BLaER1 (cell line): ENCODE data around the gene IFT57.

Source experiments
- H3K27ac ChIP-seq: shearing (Covaris generic); formaldehyde crosslinking; 2 replicates; pipeline ENCODE4 v1.8.1; 2022
- H3K27me3 ChIP-seq: shearing (Covaris generic); formaldehyde crosslinking; 2 replicates; pipeline ENCODE4 v1.8.1; 2022
- H3K36me3 ChIP-seq: shearing (Covaris generic); formaldehyde crosslinking; 2 replicates; pipeline ENCODE4 v1.8.1; 2022
- H3K4me1 ChIP-seq: shearing (Covaris generic); formaldehyde crosslinking; 2 replicates; pipeline ENCODE4 v1.8.1; 2022
- H3K4me2 ChIP-seq: shearing (Covaris generic); formaldehyde crosslinking; 2 replicates; pipeline ENCODE4 v1.8.1; 2022
- H3K4me3 ChIP-seq: shearing (Covaris generic); formaldehyde crosslinking; 2 replicates; pipeline ENCODE4 v1.8.1; 2022
- H3K9ac ChIP-seq: shearing (Covaris generic); formaldehyde crosslinking; 2 replicates; pipeline ENCODE4 v1.8.1; 2022
- H3K9me3 ChIP-seq: shearing (Covaris generic); formaldehyde crosslinking; 2 replicates; pipeline ENCODE4 v1.8.1; 2022
- H4K20me1 ChIP-seq: shearing (Covaris generic); formaldehyde crosslinking; 2 replicates; pipeline ENCODE4 v1.8.1; 2022
- Cebpa-rat ChIP-seq: shearing (Covaris generic); IDR thresholded peaks from 2 replicates; pipeline ENCODE4 v1.8.1; 2022

The IFT57 gene

DNA sequence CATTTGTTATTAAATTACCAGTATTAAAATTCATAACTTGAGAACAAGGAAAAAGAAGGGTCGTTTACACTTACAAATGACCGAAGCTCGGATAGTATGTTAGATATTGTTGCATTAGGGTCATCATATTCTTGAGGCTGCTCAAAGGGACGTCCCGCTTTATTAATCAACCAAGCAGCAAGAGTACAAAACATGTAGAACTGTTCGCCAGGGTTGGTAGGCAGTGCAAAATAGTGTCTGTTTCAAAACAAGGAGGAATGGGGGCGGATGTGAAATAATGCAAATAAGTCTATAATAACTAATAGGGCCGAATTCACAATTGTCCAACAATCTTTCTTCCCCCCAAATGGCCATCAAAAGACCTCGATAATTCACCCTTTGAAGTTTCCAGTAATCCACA lies 2.9 kb downstream of the IFT57 start:
- Histone ChIP-seq H3K9ac (no peak overlapping the region), H3K4me1 (peaks cover 36% of the 10 kb centered on the region), H3K36me3 (no peaks in the 10 kb centered on the region), H3K4me2 (no peak overlapping the region), H3K27me3 (no peaks in the 10 kb centered on the region), H4K20me1 (no peaks in the 10 kb centered on the region), H3K27ac (no peak overlapping the region), H3K4me3 (no peak overlapping the region), H3K9me3 (no peaks in the 10 kb centered on the region)
- no peak for TF ChIP-seq Cebpa-rat

DNA sequence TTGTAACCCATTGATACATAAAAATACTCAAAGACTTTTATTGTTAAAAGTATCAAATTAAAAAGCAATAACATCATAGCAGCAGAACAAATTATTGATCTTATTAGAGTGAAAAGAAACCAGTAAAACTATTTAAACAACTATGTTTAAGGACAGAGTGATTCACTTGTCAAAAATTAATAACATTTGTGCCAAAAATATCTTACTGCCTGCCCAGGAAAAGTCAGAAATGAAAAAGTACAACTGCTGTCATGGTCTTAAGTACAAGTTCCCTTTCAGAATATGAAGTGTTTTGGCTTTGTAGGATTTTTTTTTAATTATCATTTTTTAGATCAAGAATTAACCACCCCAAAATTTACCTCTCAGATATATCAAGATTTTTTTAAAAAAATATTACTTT lies 3.4 kb downstream of the IFT57 start:
- peaks cover 31% of the 10 kb centered on the region for H3K4me1 ChIP-seq
- TF ChIP-seq Cebpa-rat, result no peak
- H3K27me3 ChIP-seq, result no peaks in the 10 kb centered on the region
- H3K36me3 ChIP-seq, result no peaks in the 10 kb centered on the region
- H3K9ac ChIP-seq, result no peak overlapping the region
- no peak overlapping the region for H3K27ac ChIP-seq
- H3K4me3 ChIP-seq, result no peak overlapping the region
- no peaks in the 10 kb centered on the region for H3K9me3 ChIP-seq
- no peaks in the 10 kb centered on the region for H4K20me1 ChIP-seq
- H3K4me2 ChIP-seq, result no peak overlapping the region

DNA sequence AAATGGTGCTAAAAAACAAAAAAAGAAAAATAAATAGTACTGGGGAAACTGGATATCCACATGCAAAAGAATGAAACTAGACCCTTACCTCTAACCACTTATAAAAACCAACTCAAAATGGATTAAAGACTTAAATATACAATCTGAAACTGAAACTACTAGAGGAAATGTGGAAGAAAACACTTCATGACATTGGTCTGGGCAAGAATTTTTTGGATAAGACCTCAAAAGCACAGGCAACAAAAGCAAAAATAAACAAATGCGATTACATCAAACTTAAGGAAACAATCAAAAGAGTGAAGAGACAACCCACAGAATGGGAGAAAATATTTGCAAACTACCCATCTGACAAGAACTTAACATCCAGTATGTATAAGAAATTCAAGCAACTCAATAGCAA lies 6.4 kb downstream of the IFT57 start:
- Histone ChIP-seq H3K4me3 (no peak overlapping the region), H3K27ac (no peak overlapping the region), H3K9me3 (no peaks in the 10 kb centered on the region), H3K9ac (no peak overlapping the region), H3K27me3 (no peaks in the 10 kb centered on the region), H3K36me3 (0 out of 2 replicates have a peak, but pooled peaks cover 6% of the 10 kb centered on the region), H4K20me1 (no peaks in the 10 kb centered on the region), H3K4me2 (no peak overlapping the region), H3K4me1 (peaks cover 11% of the 10 kb centered on the region)
- no peak for TF ChIP-seq Cebpa-rat

DNA sequence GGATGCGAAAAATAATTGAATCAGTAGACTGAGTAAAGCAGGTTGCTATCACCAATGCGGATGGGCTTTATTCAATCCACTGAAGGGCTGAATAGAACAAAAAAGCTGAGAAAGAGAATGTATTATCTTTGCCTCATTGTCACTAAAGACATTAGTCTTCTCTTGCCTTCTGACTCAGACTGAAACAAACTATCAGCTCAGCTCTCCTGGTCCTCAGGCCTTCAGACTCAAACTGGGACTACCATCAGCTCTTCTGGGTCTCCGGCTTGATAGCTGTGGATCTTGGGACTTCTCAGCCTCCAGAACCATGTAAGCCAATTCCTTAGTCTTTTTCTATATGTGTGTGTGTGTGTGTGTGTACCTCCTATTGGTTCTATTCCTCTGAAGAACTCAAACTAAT lies 12.6 kb downstream of the IFT57 start:
- no peaks in the 10 kb centered on the region for H3K27me3 ChIP-seq
- H3K4me3 ChIP-seq, result no peak overlapping the region
- no peaks in the 10 kb centered on the region for H3K9me3 ChIP-seq
- no peak overlapping the region for H3K9ac ChIP-seq
- H4K20me1 ChIP-seq, result no peaks in the 10 kb centered on the region
- no peak overlapping the region for H3K27ac ChIP-seq
- TF ChIP-seq Cebpa-rat, result no peak
- H3K4me2 ChIP-seq, result no peak overlapping the region
- 0 out of 2 replicates have a peak, but pooled peaks cover 9% of the 10 kb centered on the region for H3K36me3 ChIP-seq
- H3K4me1 ChIP-seq, result no peaks in the 10 kb centered on the region

DNA sequence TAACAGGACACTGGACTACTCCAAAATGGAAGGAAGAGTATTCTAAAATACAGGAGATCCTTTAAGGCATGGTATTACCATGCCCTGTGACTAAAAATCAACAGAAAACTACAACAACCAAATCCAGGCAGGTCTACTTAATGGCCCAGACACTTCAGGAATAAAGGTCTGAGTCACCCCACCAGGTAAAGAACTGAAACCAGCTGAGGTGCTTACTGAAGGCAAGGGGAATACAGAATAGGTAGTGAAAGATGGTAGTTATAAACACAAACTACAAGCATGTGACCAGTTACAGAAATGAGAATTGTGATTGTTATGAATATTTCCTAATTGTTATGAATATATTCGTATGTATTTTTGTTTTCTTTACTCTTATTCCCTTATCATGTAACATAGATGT lies 13.4 kb downstream of the IFT57 start:
- no peak overlapping the region for H3K4me2 ChIP-seq
- H4K20me1 ChIP-seq, result no peaks in the 10 kb centered on the region
- no peak overlapping the region for H3K27ac ChIP-seq
- H3K9me3 ChIP-seq, result no peaks in the 10 kb centered on the region
- H3K9ac ChIP-seq, result no peak overlapping the region
- no peaks in the 10 kb centered on the region for H3K4me1 ChIP-seq
- H3K27me3 ChIP-seq, result no peaks in the 10 kb centered on the region
- H3K36me3 ChIP-seq, result 0 out of 2 replicates have a peak, but pooled peaks cover 9% of the 10 kb centered on the region
- no peak overlapping the region for H3K4me3 ChIP-seq
- no peak for TF ChIP-seq Cebpa-rat

DNA sequence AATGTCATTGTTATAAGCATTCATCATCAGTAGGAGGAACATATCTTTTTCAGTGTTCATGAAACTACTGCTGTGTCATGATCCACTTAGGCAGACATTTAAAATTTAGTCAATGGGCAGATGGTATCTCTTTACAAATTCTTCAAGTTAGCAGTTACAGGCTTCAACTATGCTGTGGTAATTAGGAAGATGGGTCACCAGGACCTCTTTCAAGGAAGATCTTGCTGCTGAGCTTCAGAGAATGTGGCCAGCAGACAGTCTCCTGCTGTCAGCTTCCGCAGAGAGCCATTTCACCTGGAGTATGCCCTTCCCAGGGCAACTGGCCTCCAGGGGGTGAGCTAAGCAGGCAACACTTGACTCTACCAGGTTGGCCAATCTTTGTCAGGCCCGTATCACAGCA lies 19.4 kb downstream of the IFT57 start:
- Histone ChIP-seq H3K27me3 (no peaks in the 10 kb centered on the region), H3K36me3 (no peaks in the 10 kb centered on the region), H3K9me3 (no peaks in the 10 kb centered on the region), H3K4me3 (no peak overlapping the region), H3K4me1 (no peaks in the 10 kb centered on the region), H3K9ac (no peak overlapping the region), H4K20me1 (no peaks in the 10 kb centered on the region), H3K4me2 (no peak overlapping the region), H3K27ac (no peak overlapping the region)
- no peak for TF ChIP-seq Cebpa-rat

DNA sequence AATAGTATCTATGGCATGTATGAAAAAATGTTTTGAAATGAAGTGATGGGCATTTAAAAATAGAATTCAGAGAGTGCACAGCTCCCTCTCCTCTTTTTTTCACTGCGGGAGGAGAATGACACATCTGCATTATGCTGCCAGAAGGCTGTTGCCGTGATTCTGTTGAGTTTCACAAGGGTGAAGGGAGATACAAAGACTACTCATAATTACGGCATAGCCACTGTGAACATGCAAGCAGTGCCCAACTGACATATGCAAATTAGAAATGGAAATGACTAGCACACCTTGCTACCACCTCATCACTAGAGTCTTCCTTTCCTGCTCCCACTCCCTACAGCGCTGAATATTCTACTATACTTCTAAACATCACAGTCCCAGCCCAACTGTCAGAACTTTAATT lies 20.1 kb downstream of the IFT57 start:
- H3K9me3 ChIP-seq, result no peaks in the 10 kb centered on the region
- no peak overlapping the region for H3K9ac ChIP-seq
- H3K27ac ChIP-seq, result no peak overlapping the region
- H3K4me1 ChIP-seq, result no peaks in the 10 kb centered on the region
- H4K20me1 ChIP-seq, result no peaks in the 10 kb centered on the region
- H3K4me3 ChIP-seq, result no peak overlapping the region
- no peaks in the 10 kb centered on the region for H3K27me3 ChIP-seq
- no peaks in the 10 kb centered on the region for H3K36me3 ChIP-seq
- TF ChIP-seq Cebpa-rat, result no peak
- no peak overlapping the region for H3K4me2 ChIP-seq

DNA sequence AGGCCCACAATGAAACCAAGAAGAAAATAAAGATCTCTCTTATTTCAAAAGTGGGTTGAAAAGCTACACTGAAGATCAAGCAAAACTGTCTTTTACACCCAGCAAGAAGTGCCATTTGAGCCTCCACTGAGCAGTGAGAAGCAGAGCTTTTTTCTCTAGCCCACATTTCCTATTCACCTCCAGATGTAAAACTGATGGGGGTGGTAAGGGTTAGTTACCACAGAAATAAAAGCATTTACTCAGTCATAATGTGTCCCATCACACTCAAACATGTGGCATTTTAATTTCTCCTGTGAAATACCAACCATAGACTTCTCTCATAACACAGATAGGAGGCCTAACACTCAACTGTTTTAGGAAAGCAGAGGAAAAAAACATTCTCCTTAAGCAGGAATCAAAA lies 21.0 kb downstream of the IFT57 start:
- Histone ChIP-seq H3K36me3 (no peaks in the 10 kb centered on the region), H3K4me2 (no peak overlapping the region), H4K20me1 (no peaks in the 10 kb centered on the region), H3K4me1 (no peaks in the 10 kb centered on the region), H3K27ac (no peak overlapping the region), H3K27me3 (no peaks in the 10 kb centered on the region), H3K9ac (no peak overlapping the region), H3K4me3 (no peak overlapping the region), H3K9me3 (no peaks in the 10 kb centered on the region)
- no peak for TF ChIP-seq Cebpa-rat

DNA sequence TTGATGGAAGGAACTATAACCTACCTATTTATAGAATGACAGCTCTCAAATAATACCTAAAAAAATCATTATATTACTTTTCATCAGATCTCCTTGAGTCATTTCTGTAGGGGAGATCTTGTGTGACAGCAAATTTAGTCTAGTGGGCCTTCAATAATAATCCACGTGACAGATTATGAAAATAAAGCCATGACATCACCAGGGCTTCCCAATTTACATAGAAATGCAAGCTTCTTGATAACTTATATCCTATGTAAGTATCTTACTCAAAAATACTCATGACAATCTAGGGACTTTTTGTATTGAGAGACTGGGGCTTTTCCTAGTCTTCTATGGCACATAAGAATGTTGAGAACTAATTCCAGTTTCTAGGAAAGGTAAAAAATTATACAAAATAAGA lies 21.6 kb downstream of the IFT57 start:
- no peak overlapping the region for H3K27ac ChIP-seq
- no peak overlapping the region for H3K4me3 ChIP-seq
- no peaks in the 10 kb centered on the region for H3K4me1 ChIP-seq

DNA sequence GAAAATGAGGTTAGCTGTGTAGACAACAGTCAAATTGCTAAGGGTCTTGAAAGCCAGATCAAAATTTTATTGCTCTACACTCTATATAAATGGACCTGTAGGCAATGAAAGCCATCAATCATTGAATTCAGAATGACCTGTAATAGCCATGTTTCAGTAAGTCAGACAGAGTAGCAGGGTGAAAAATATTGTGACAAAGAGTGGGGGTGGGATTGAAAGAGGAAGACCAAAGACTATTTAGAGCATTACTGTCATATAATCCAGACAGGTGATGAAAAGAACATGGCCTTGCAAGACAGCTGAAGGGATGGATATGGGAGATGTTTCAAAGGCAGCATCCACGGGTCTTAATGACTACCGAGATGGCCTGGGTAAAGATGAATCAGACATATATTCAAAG lies 22.2 kb downstream of the IFT57 start:
- no peaks in the 10 kb centered on the region for H3K27me3 ChIP-seq
- H3K9me3 ChIP-seq, result no peaks in the 10 kb centered on the region
- no peak overlapping the region for H3K9ac ChIP-seq
- H4K20me1 ChIP-seq, result no peaks in the 10 kb centered on the region
- no peak overlapping the region for H3K4me3 ChIP-seq
- H3K4me2 ChIP-seq, result no peak overlapping the region
- no peaks in the 10 kb centered on the region for H3K36me3 ChIP-seq
- no peaks in the 10 kb centered on the region for H3K4me1 ChIP-seq
- TF ChIP-seq Cebpa-rat, result no peak
- no peak overlapping the region for H3K27ac ChIP-seq

More for the DNA sequence above, 21.6 kb downstream of the IFT57 start:
- Histone ChIP-seq H3K36me3 (no peaks in the 10 kb centered on the region), H3K27me3 (no peaks in the 10 kb centered on the region), H3K9ac (no peak overlapping the region), H3K4me2 (no peak overlapping the region), H4K20me1 (no peaks in the 10 kb centered on the region), H3K9me3 (no peaks in the 10 kb centered on the region)
- no peak for TF ChIP-seq Cebpa-rat

DNA sequence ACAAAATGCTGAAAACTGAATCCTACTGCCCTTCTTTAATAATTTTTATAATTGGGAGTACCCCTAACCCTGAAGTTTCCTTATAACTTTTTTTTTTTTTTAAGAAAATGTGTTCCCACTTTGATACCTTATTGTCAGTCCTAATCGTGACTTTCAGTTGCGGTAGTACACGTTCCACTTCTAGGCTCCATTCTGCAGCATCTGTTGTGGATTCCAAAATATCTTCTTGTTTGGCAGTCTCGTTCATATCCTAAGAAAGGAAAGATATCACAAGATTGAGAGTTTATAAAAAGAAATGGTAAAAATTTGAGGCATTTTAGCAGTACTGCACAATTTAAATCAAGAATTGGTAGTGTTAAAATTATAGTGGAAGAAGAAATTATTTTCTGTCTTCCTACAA lies 30.8 kb downstream of the IFT57 start:
- no peaks in the 10 kb centered on the region for H3K4me1 ChIP-seq
- peaks cover 24% of the 10 kb centered on the region for H3K9me3 ChIP-seq
- H3K36me3 ChIP-seq, result peaks cover 15% of the 10 kb centered on the region
- H3K27ac ChIP-seq, result no peak overlapping the region
- no peak overlapping the region for H3K9ac ChIP-seq
- H3K4me3 ChIP-seq, result no peak overlapping the region
- no peak for TF ChIP-seq Cebpa-rat
- H3K27me3 ChIP-seq, result no peaks in the 10 kb centered on the region
- no peaks in the 10 kb centered on the region for H4K20me1 ChIP-seq
- H3K4me2 ChIP-seq, result no peak overlapping the region
